ENCODE measurements around the gene NLRP1.

Gene NLRP1

DNA sequence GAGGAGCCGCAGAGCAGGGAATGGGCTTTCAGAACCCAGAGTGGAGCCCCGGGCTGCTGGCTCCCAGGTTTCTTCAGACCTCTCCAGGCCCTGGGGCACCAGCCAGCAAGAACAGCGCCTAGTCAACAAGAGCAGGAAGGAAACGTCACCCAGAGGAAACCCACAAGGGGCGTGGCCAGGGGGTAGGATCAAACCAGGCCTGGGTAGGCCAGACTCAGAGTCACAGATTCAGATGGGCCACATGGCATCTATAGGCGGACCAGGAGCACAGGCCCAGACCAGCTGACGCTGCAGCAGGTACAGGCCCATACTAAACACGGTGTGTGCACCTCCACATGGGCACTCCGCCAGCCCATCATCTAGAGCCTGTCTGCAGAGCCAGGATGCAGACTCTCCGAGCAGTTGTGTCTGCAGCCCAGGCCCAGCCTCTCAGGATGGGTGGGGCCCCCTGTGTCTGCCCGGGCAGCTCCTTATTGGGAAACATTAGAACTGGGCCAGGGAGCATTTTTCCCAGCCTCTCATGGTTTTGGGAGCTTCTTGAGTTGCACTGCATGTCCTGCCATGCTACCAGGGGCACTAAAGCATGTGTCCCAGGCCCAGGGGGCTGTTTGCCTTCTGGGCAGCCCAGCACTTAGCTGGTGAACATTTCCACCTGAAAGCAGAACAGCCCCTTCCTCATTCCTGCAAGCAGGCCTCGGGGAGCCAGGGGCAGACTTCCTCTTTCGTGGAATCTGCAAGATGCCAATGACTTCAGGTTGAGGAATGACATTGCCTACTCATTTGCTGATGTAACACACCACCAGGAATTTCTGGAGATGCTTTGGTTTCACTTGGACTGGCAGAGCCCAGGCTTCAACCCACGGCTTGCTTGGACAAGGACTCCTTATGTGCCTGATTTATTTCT is at the start of gene NLRP1:
Gene NLRP1 (minus strand): TSS at position 127 of the 904 bp plus-strand sequence. CDS start 552 bp downstream, outside the sequence.
- DNase-seq = peak in 1 of 3 experiments; percentile 22

DNA sequence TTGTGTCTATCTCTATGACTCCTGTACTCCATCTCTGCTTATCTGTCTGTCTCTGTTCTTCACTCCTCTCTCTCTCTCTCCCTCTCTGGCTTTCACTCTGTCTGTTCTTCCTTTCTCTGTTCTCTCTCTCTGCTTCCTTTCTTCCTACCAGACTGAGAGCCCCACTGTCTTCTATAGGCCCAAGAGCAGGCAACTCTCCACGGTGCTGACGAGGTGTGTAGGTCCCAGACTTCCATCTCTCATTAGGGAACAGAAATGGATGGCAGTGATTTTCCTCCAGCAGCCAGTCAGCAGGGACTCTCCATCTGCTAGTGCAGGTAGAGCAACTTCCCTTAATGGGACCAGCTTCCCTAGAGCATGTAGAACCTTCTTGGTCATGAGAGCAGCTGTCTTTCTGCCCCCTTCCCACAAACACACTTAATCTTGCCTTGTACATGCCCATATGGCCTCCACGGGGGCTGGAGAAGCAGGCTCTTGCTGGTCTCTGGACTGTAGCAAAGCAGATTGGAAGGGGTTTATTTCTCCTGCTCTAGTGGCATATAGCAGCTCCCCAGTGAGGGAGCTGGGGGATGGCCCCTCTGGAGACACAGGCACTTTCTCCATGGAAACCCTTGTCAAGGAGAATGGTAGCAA is 47.8 kb upstream of the NLRP1 start:
- DNase-seq = no peak

DNA sequence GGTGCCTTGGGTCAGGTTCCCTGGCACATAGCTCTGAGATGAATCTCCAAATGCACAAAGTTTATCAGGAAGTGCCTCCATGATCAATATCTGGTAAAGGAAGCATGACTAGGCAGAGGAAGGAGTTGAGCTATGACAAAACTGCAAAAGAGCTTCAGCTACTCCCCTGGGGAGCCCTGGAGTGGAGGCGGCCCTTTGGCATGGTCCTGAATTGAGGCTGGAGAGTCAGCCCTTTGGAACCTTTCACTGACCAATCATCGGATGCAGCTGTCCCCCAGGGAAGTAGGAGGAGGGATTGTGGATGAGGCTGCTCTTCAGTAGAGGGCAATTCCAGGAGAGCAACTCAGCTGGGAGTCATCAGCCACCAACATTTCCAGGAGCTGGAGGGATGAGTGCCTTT is 46.1 kb upstream of the NLRP1 start:
- DNase-seq = no peak

DNA sequence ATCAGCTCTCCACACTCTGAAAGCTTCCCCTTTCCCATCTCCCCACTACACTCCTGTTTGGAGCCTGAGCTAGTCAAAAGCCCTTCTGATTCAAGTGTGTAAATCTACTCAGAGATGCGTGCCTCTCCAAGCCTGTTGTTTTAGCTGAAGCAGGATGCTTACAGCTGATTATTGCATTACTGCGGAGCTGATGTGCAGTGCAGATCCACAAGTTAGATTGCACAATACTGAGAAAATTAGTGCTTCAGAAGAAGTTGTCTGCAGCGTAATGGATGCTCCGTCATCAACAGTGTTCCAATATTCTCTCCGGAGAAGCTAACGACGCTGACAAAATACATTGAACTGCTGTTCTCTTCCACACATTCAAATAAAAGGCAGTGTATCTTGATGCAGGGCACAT is 44.8 kb upstream of the NLRP1 start:
- DNase-seq = peak in 1 of 3 experiments; percentile 69

DNA sequence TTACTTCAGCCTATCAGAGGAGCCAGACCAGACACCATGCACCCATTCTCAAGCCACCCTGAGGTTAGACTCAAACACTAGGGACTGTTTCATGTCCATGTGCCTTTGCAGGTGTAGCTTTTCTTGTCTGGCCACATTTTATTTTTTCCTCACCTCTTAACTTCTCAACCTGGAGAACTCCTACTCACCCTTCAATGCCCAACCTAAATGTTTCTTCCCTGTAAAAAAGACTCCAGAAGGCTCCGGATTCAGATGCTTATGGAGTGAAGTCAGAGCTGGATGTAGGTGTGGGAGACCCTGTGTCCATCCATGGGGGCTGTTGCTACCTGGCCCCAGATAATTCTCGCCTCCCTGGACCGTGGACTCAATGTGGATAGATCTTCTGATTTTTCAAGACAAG is 44.0 kb upstream of the NLRP1 start:
- no peak for DNase-seq

DNA sequence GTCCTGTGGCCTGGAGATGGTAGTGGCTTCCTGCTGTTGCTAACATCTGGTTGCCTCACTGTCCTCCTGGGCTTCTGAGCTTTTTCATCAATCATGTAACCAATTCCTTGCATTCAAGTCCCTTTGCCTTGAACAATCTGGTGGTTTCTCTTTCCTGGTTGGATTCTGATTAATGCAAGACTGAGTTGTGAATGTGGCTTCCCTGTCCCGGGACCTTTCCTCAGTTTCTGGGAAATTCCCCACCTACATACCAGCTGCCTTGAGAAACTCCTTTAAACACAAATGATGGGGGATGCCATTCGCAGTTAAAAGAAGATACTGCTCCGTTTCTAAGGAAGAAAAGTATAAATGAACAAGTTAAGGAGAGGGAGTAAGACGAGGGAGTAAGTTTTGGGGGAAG is 39.9 kb upstream of the NLRP1 start:
- no peak for DNase-seq

DNA sequence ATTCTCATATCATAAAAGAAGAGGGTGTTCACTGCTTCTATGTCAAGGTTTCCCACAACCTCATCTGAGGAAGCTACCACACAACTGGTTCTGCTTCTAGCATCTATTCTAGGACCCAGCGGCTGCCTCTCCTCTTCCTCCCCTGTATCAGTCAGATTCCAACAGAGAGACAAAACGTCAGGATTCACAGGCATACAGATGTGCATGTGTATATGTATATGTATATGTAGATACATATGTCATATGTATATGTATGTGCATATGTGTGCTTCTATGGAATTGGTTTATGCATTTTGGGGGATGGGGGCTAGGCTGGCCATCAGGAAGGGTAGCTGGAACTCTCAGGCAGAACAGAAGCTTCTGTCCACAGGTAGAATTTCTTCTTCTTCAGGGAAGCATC is 37.4 kb upstream of the NLRP1 start:
- no peak for DNase-seq

DNA sequence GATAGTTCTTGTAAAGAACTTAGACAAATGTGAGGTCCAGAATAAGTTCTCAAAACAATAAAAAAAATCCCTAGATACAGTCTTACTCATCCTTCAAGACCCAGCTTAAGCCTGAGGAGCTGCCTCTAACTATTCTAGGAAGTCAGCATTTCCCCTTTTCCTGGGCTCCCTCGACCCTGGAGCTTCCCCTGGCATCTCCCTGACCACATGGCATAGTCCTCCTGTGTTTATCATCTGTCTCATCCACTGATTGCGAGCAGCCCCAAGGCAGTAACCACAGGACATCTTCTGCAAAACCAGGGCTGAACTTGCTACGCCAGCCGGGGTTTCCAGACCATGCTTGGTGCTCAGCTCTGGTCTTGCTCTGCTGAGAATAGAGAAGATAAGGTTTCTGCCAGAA is 36.7 kb upstream of the NLRP1 start:
- DNase-seq = no peak

DNA sequence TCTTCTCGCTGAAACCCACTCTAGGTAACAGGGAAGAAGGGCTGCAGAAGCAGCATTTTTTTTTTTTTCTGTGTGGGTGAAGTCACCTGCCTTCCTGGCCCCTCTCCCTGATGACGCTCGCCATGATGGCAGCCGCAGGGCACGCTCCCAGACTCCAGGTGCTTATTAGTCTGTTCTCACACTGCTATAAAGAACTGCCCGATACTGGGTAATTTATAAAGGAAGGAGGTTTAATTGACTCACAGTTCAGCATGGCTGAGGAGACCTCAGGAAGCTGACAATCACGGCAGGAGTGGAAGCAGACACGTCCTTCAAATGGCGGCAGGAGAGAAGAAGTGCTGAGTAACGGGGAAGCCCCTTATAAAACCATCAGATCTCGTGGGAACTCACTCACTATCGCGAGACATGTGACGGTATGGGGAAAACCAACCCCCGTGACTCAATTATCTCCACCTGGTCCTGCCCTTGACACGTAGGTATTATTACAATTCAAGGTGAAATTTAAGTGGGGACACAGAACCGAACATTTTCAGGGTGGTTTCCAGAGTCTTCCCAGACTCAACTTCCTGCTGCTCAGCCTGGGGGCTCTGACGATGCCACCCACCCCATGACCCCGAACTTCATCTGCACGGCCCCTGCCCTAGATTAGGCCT is 34.9 kb upstream of the NLRP1 start:
- DNase-seq = peak in 2 of 3 experiments; percentile 57 to 82

DNA sequence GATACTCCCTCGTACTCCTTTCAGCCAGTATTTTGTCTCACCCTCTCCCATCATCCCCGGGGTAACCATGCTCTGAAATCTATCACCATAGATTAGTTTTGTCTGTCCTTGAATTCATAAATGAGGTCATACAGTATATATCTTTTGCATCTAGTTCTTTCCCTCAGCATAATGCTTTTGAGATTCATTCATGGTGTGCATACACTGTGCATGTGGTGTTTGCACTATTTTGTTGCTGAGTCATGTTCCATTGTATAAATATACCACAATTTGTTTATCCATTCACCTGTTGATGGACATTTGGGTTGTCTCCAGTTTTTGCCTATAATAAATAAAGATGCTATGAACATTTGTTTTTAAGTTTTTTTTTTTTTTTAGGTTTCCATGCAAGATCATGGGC is 34.2 kb upstream of the NLRP1 start:
- peak in 1 of 3 experiments; percentile 61 for DNase-seq

DNA sequence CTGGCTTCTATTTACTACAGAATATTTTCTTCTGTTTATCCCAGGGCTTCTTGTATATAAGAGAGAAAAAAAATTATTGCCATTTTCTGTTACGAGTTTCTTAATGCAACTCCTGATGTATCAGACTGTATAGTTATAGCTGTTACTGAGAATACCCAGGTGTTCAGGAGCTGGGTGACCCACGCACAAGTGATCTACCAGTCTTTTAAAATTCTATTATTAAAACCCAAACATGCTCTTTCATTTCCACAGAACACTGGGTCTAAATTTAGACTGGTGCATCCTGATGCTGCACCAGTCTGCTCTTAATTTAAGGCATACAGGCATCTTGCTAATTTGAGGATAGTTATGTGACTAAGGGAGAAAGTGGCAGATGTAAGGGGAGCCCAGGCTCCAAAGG is 31.2 kb upstream of the NLRP1 start:
- no peak for DNase-seq

DNA sequence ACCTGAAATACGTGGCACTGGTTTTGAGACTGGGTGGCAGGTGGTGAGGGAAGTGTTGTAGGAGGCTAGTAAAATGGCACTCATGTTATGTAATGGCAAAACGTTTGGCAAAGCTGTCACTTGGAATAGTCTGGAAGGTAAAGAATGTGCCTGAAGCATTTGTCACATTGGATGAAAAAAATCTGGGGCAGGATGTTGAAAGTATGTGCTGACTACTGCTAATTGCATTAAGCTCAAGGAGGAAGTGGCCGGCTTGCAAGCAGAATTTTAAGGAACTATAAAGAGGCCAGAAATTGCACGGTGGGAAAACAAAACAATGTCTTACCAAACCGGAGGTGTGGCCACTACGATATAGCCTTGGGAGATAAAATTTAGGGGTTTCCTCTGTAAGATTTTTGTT is 26.6 kb upstream of the NLRP1 start:
- no peak for DNase-seq

DNA sequence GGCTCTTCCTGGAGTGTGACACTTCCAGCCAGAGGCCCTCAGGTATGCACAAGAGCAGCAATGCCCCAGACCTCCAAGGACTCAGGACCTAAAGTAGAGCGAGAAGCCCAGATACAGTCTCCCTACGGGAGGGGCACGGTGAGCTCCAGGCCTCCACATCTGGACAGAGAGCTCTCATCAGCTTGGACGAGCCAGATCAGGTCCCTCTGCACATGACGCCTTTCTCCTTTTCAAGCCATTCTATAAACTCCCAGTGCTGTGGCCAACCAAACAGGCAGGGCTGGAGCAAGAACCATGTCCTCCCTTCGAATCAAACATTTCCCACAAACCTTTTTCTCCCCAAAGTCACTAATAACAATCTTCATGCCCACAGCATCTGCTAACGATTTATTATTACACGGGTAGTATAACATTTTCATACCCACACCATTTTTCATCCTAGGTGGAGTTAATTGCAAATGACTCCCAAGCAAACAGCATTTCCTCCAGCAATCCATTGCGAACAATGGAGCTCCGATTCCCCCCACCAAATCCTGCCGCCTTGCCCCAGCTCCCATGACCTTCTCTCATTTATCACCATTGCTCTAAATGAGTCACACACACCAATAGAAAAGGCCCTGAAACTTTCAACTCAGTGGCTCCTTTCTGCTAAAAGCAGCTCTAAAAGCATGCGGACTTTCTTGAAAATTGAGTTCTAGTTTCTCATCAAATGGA is 24.2 kb upstream of the NLRP1 start:
- DNase-seq = no peak

DNA sequence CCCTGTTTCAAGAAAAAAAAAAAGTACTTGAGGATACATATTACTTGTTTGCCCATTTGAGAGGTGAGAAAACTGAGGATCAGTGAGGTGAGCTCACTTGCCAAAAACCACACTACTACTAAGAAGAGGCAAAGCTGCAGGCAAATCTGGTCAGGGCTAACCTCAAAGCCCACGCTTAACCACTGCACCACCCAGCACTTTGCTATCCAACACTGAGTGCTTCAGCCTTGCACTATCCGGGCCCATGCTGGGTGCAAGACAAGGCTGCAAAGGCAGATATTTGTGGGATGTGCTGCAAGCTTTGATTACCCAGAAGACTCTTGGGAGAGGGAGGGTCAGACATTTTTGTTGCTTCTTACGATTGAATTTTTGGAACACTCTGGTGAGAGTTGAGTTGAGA is 23.6 kb upstream of the NLRP1 start:
- no peak for DNase-seq

DNA sequence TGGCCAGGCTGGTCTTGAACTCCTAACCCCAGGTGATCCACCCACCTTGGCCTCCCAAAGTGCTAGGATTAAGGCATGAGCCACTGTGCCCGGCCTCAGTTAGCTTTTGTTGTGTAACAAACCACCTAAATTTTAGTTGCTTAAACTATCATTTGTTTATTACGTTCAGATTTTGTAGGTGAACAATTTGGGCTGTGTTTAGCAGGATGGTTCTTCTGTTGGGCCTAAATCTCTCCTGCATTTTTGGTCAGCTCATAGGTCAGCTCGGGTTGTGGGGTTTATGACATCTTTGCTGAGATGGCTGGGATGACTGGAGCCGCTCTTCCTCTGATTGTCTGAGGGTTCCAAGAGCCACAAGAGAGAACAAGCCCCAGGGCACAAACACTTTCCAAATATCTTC is 21.1 kb upstream of the NLRP1 start:
- no peak for DNase-seq

DNA sequence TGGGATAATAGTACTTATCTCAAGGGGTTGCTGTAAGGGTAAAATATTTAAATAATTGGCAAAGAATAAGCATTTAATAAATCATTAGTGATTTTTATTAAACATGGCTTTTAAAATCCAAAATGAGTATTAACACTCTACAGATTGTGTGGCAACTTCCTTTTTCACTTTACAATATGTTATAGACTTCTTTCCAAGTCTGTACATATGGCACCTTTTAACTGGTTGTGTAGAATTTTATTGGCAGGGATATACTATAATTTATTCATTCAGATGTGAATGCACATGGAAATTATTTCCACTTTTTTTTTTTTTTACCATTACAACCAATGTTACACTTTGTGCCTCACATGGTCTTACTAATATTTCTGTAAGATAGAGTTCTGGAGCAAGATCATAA is 15.7 kb upstream of the NLRP1 start:
- no peak for DNase-seq

DNA sequence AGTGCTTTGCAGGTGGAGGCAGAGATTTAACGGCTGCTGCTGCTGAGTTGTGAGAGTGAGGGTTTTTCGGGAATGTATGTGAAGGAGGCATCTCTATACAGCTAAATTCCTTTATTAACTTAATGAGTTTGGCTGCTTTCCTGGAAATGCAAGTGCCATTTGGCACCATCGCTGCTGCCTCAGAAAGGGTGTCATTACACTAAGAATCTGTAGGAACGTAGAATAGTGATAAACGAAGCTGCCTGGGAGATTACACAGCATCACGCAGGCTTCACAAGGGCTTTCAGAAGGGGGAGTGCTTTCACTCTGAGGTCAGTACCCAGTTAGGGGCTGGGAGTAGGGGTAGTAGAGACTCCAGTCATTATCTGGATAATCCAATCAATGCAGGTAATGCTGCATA is 14.1 kb upstream of the NLRP1 start:
- DNase-seq = no peak

DNA sequence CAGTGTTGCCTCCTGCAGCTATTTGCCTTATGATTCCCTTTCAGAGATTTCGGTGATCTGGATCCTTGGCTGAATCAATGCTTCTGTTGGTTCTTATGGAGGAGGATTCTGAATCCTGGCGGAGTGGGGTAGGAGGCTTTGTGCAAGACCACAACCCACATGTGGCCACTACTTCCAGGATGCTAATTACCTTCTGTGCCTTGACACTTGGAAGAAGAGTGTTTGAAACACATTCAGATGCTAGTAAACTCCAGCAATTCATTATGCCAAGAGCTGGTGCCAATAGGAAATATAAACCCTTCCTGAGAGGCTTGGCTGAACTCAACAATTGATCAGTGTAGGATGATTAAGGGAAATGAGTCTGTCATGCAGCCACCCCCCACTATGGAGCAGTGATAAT is 12.1 kb upstream of the NLRP1 start:
- DNase-seq = no peak

DNA sequence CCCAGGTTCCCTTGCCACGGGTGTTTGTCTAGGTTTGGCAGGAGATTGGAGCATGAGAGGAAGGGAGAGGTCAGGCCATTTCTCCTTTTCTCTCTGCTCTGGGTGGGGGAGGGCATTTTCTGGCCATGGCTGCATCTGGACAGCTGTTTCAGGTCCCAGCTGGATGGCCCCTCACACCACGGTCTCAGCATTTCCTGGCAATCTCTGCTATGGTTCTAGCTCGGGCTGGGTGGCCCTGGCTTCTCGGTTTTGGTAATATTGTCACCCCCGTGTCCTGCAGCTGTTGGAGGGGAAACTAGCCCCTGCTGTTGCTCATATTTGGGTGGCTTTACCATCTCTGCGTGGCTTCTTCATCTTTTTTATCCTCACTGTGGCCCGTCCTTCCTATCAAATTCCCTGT is 11.5 kb upstream of the NLRP1 start:
- no peak for DNase-seq

DNA sequence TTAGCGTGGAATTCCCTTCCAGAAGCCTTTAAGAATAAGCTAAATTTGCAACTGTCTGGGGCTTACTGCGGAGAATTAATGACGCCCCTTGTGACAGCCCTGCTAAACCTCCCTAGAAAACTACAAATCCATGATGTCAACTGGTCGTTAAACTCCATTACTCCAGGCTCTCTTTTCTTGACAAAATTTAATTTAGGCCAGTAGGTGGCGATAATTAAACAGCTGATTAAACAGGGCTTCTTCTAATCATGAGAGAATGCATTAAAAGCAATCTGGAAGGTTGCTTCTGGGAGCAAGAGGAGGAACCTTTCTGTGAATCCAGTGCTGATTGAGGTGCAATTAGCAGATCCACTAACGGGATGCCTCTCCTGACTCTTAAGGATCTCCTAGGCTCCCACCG is 8.1 kb upstream of the NLRP1 start:
- peak; percentile 36 to 83 (median 79) for DNase-seq

DNA sequence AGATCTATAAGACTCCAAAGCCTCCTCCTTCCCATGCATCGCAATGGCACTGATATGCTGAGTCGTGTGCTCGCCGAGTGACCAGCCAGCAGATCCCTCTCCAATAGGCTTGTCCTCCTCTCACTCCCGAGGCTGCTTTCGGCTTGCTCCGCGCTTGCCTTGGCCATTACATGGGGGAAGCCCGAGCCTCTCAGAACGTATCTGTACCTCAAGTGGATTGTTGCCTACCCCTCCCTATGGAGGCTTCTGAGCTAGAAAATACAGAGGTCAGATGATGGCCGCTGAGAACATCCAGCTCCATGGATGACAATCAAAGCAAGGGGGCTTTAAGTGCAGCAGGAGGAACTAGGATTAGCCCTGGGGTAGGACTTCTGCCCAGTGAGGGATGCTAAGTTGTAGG is 7.7 kb upstream of the NLRP1 start:
- no peak for DNase-seq

DNA sequence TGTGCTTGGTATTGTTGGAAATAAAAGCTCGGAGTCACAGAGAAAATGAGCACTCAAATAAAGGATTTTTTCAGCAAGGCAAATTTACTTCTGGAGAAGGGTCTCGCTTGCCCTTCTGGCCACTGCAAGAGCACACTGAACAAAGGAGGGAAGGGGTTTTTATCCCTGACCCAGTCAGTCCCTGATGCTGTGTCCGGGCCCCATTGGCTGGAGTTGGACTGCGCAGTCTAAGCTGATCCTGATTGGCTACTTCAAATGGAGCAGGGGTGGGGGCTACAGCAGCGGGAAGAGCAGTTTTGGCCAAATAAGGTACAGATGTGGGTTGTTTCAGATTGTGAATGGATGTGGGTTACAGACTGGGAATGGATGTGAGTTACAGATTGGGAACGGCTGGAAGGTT is 4.3 kb upstream of the NLRP1 start:
- no peak for DNase-seq

DNA sequence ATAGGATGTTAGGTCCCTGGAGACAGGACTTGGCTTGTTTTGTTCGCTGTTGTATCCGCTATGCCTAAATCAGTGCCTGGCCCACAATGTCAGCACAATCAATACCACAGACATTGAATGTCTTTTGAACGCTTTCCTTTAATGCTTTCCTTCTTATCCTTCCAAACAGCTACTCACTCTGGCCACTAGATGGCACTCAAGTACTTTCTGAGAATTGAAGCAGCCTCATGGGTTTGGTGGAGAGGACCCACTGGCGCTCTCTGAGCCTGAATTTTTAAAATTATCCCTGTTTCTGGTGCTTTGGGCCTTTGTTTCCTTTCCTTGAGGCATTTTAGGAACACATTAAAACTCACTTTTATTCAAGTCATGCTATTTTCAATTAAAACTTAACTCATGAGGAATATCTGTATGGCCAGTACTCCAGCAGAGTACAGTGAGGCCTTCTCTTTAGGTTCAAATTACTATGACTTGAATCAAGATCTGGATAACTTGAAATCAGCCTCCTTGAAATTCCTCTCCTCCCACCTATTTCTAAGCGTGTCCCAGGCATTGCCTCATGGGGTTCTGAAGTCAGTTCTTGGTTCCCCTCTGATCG is 3.2 kb upstream of the NLRP1 start:
- peak; percentile 45 to 88 (median 78) for DNase-seq

All from NCI-H1417 (cell line).